ENCODE results near the gene GFM1.

Gene GFM1

GRCh38 chr3:158644345-158644908, at the start of gene GFM1:
GFM1 (plus strand) TSS chr3:158644527; CDS start chr3:158644635, 108 bp downstream.
- H3K4me1 ChIP-seq (ENCODE audit: control insufficient read depth in 1 of 2, insufficient read depth in 2 of 2, low read length in 2 of 2), result peaks cover 0 to 21% of the 10 kb centered on the region in 2 donors
- peak within 1 kb of the TSS; percentile 85 for H3K27ac ChIP-seq (ENCODE audit: low read length)
- no peaks in the 10 kb centered on the region for H3K27me3 ChIP-seq (ENCODE audit: low read depth, low read length)
- no peaks in the 10 kb centered on the region for H3K9me3 ChIP-seq (ENCODE audit: control insufficient read depth in 1 of 2, low read length in 2 of 2)
- H3K36me3 ChIP-seq (ENCODE audit: control insufficient read depth in 1 of 2, insufficient read depth in 2 of 2, low read length in 2 of 2), result peaks cover 0 to 19% of the 10 kb centered on the region in 2 donors
- peak within 1 kb of the TSS; percentile 97 to 99 for H3K4me3 ChIP-seq (ENCODE audit: low read depth in 1 of 2, low read length in 2 of 2)

GRCh38 chr3:158600787-158601186, 43.5 kb upstream of the GFM1 start:
- no peaks in the 10 kb centered on the region for H3K9me3 ChIP-seq (ENCODE audit: control insufficient read depth in 1 of 2, low read length in 2 of 2)
- no peak overlapping the region for H3K27ac ChIP-seq (ENCODE audit: low read length)
- H3K4me1 ChIP-seq (ENCODE audit: control insufficient read depth in 1 of 2, insufficient read depth in 2 of 2, low read length in 2 of 2), result no peaks in the 10 kb centered on the region
- H3K36me3 ChIP-seq (ENCODE audit: control insufficient read depth in 1 of 2, insufficient read depth in 2 of 2, low read length in 2 of 2), result peaks cover 0 to 14% of the 10 kb centered on the region in 2 donors
- H3K4me3 ChIP-seq (ENCODE audit: low read depth in 1 of 2, low read length in 2 of 2), result no peak overlapping the region
- no peaks in the 10 kb centered on the region for H3K27me3 ChIP-seq (ENCODE audit: low read depth, low read length)

GRCh38 chr3:158602227-158602626, 42.1 kb upstream of the GFM1 start:
- no peaks in the 10 kb centered on the region for H3K27me3 ChIP-seq (ENCODE audit: low read depth, low read length)
- H3K9me3 ChIP-seq (ENCODE audit: control insufficient read depth in 1 of 2, low read length in 2 of 2), result no peaks in the 10 kb centered on the region
- no peak overlapping the region for H3K4me3 ChIP-seq (ENCODE audit: low read depth in 1 of 2, low read length in 2 of 2)
- no peaks in the 10 kb centered on the region for H3K4me1 ChIP-seq (ENCODE audit: control insufficient read depth in 1 of 2, insufficient read depth in 2 of 2, low read length in 2 of 2)
- H3K36me3 ChIP-seq (ENCODE audit: control insufficient read depth in 1 of 2, insufficient read depth in 2 of 2, low read length in 2 of 2), result peaks cover 0 to 14% of the 10 kb centered on the region in 2 donors
- no peak overlapping the region for H3K27ac ChIP-seq (ENCODE audit: low read length)

GRCh38 chr3:158617982-158618875, 26.1 kb upstream of the GFM1 start:
- Histone ChIP-seq H3K36me3 (ENCODE audit: control insufficient read depth in 1 of 2, insufficient read depth in 2 of 2, low read length in 2 of 2) (no peaks in the 10 kb centered on the region), H3K9me3 (ENCODE audit: control insufficient read depth in 1 of 2, low read length in 2 of 2) (no peaks in the 10 kb centered on the region), H3K27me3 (ENCODE audit: low read depth, low read length) (no peaks in the 10 kb centered on the region), H3K27ac (ENCODE audit: low read length) (no peak overlapping the region), H3K4me1 (ENCODE audit: control insufficient read depth in 1 of 2, insufficient read depth in 2 of 2, low read length in 2 of 2) (no peaks in the 10 kb centered on the region), H3K4me3 (ENCODE audit: low read depth in 1 of 2, low read length in 2 of 2) (no peak overlapping the region)

- Histone ChIP-seq H3K27me3 (ENCODE audit: low read depth, low read length) (no peaks in the 10 kb centered on the region), H3K4me1 (ENCODE audit: control insufficient read depth in 1 of 2, insufficient read depth in 2 of 2, low read length in 2 of 2) (no peaks in the 10 kb centered on the region), H3K4me3 (ENCODE audit: low read depth in 1 of 2, low read length in 2 of 2) (no peak overlapping the region), H3K9me3 (ENCODE audit: control insufficient read depth in 1 of 2, low read length in 2 of 2) (no peaks in the 10 kb centered on the region), H3K36me3 (ENCODE audit: control insufficient read depth in 1 of 2, insufficient read depth in 2 of 2, low read length in 2 of 2) (no peaks in the 10 kb centered on the region), H3K27ac (ENCODE audit: low read length) (no peak overlapping the region)
Observed at GRCh38 chr3:158625881-158626280, 18.4 kb upstream of the GFM1 start.

GRCh38 chr3:158631981-158632380, 12.3 kb upstream of the GFM1 start:
- Histone ChIP-seq H3K36me3 (ENCODE audit: control insufficient read depth in 1 of 2, insufficient read depth in 2 of 2, low read length in 2 of 2) (no peaks in the 10 kb centered on the region), H3K27ac (ENCODE audit: low read length) (no peak overlapping the region), H3K9me3 (ENCODE audit: control insufficient read depth in 1 of 2, low read length in 2 of 2) (no peaks in the 10 kb centered on the region), H3K4me1 (ENCODE audit: control insufficient read depth in 1 of 2, insufficient read depth in 2 of 2, low read length in 2 of 2) (no peaks in the 10 kb centered on the region), H3K4me3 (ENCODE audit: low read depth in 1 of 2, low read length in 2 of 2) (no peak overlapping the region), H3K27me3 (ENCODE audit: low read depth, low read length) (no peaks in the 10 kb centered on the region)

GRCh38 chr3:158640646-158641045, 3.7 kb upstream of the GFM1 start:
- H3K27ac ChIP-seq (ENCODE audit: low read length), result no peak overlapping the region
- H3K4me1 ChIP-seq (ENCODE audit: control insufficient read depth in 1 of 2, insufficient read depth in 2 of 2, low read length in 2 of 2), result peaks cover 0 to 9% of the 10 kb centered on the region in 2 donors
- H3K9me3 ChIP-seq (ENCODE audit: control insufficient read depth in 1 of 2, low read length in 2 of 2), result no peaks in the 10 kb centered on the region
- H3K36me3 ChIP-seq (ENCODE audit: control insufficient read depth in 1 of 2, insufficient read depth in 2 of 2, low read length in 2 of 2), result no peaks in the 10 kb centered on the region
- H3K27me3 ChIP-seq (ENCODE audit: low read depth, low read length), result no peaks in the 10 kb centered on the region
- no peak overlapping the region for H3K4me3 ChIP-seq (ENCODE audit: low read depth in 1 of 2, low read length in 2 of 2)

- H3K4me1 ChIP-seq (ENCODE audit: control insufficient read depth in 1 of 2, insufficient read depth in 2 of 2, low read length in 2 of 2), result peaks cover 0 to 21% of the 10 kb centered on the region in 2 donors
- no peaks in the 10 kb centered on the region for H3K27me3 ChIP-seq (ENCODE audit: low read depth, low read length)
- H3K36me3 ChIP-seq (ENCODE audit: control insufficient read depth in 1 of 2, insufficient read depth in 2 of 2, low read length in 2 of 2), result no peaks in the 10 kb centered on the region
- H3K4me3 ChIP-seq (ENCODE audit: low read depth in 1 of 2, low read length in 2 of 2), result no peak overlapping the region
- no peaks in the 10 kb centered on the region for H3K9me3 ChIP-seq (ENCODE audit: control insufficient read depth in 1 of 2, low read length in 2 of 2)
- H3K27ac ChIP-seq (ENCODE audit: low read length), result no peak overlapping the region
Observed at GRCh38 chr3:158642005-158642404, 2.3 kb upstream of the GFM1 start.

- peaks cover 0 to 5% of the 10 kb centered on the region in 2 donors for H3K36me3 ChIP-seq (ENCODE audit: control insufficient read depth in 1 of 2, insufficient read depth in 2 of 2, low read length in 2 of 2)
- no peaks in the 10 kb centered on the region for H3K9me3 ChIP-seq (ENCODE audit: control insufficient read depth in 1 of 2, low read length in 2 of 2)
- peaks cover 0 to 21% of the 10 kb centered on the region in 2 donors for H3K4me1 ChIP-seq (ENCODE audit: control insufficient read depth in 1 of 2, insufficient read depth in 2 of 2, low read length in 2 of 2)
- no peak overlapping the region for H3K27ac ChIP-seq (ENCODE audit: low read length)
- H3K27me3 ChIP-seq (ENCODE audit: low read depth, low read length), result no peaks in the 10 kb centered on the region
- H3K4me3 ChIP-seq (ENCODE audit: low read depth in 1 of 2, low read length in 2 of 2), result no peak overlapping the region
Observed at GRCh38 chr3:158642474-158643210, 1.7 kb upstream of the GFM1 start.

- no peak overlapping the region for H3K27ac ChIP-seq (ENCODE audit: low read length)
- no peaks in the 10 kb centered on the region for H3K9me3 ChIP-seq (ENCODE audit: control insufficient read depth in 1 of 2, low read length in 2 of 2)
- H3K4me3 ChIP-seq (ENCODE audit: low read depth in 1 of 2, low read length in 2 of 2), result no peak overlapping the region
- peaks cover 34 to 60% of the 10 kb centered on the region in 2 donors for H3K36me3 ChIP-seq (ENCODE audit: control insufficient read depth in 1 of 2, insufficient read depth in 2 of 2, low read length in 2 of 2)
- H3K27me3 ChIP-seq (ENCODE audit: low read depth, low read length), result no peaks in the 10 kb centered on the region
- H3K4me1 ChIP-seq (ENCODE audit: control insufficient read depth in 1 of 2, insufficient read depth in 2 of 2, low read length in 2 of 2), result peaks cover 0 to 20% of the 10 kb centered on the region in 2 donors
Observed at GRCh38 chr3:158649791-158650190, 5.5 kb downstream of the GFM1 start.

GRCh38 chr3:158651192-158651591, 6.9 kb downstream of the GFM1 start:
- no peak overlapping the region for H3K27ac ChIP-seq (ENCODE audit: low read length)
- no peak overlapping the region for H3K4me3 ChIP-seq (ENCODE audit: low read depth in 1 of 2, low read length in 2 of 2)
- H3K27me3 ChIP-seq (ENCODE audit: low read depth, low read length), result no peaks in the 10 kb centered on the region
- H3K4me1 ChIP-seq (ENCODE audit: control insufficient read depth in 1 of 2, insufficient read depth in 2 of 2, low read length in 2 of 2), result peaks cover 0 to 6% of the 10 kb centered on the region in 2 donors
- peaks cover 40 to 69% of the 10 kb centered on the region in 2 donors for H3K36me3 ChIP-seq (ENCODE audit: control insufficient read depth in 1 of 2, insufficient read depth in 2 of 2, low read length in 2 of 2)
- H3K9me3 ChIP-seq (ENCODE audit: control insufficient read depth in 1 of 2, low read length in 2 of 2), result no peaks in the 10 kb centered on the region

Measured in muscle layer of duodenum (tissue), 2 donors.